PC-3 (cell line): ENCODE data around the gene IZUMO3. TPM values are rescaled to one million over a fixed set of nuclear protein-coding genes. Genes with fewer than 3 reads are reported as not detected.

ENCODE experiments used
- ATAC-seq: fragments of 200-7000 bp; cut with Tn5 transposase; 2 replicates; pipeline ENCODE4 v1.9.1; 2020; ENCODE audit warnings: mild to moderate bottlenecking, moderate library complexity
- Bru-seq: library from RNA; stranded (reverse); fragments of 400-500 nt; gene quantifications from one replicate; lab custom pipeline; 2021; lab: Mats Ljungman, UMichigan
- BruChase-seq, 2 experiments: library from RNA; stranded (reverse); fragments of 400-500 nt; gene quantifications; one replicate each; lab custom pipeline; 2021; lab: Mats Ljungman, UMichigan
- BruUV-seq: library from RNA; stranded (reverse); fragments of 400-500 nt; replicated peaks from 2 replicates; lab custom pipeline; 2021; lab: Mats Ljungman, UMichigan
- CTCF ChIA-PET: fragments of 300-600 bp; sonication (Branson Sonifier 250); formaldehyde crosslinking; loops from one replicate; lab custom pipeline; 2022; ENCODE audit warnings: antibody characterized with exemption; lab: Charles Lee
- POLR2A ChIA-PET: fragments of 300-600 bp; sonication (Branson Sonifier 250); formaldehyde crosslinking; loops from one replicate; lab custom pipeline; 2022; ENCODE audit warnings: antibody characterized with exemption; ENCODE audit not compliant: unreplicated experiment; lab: Charles Lee
- DNase-seq: peaks from one replicate; pipeline ENCODE4 v3.0.0-alpha.2; 2015
- H2AFZ ChIP-seq: fragments of 300-600 bp; sonication (generic); 2 replicates; pipeline ENCODE4 v1.6.0; 2016; ENCODE audit warnings: antibody characterized with exemption, low read length
- H3F3A ChIP-seq: fragments of 300-600 bp; sonication (generic); one replicate; pipeline ENCODE4 v1.6.0; 2017; ENCODE audit warnings: antibody characterized with exemption, low read length, control low read depth, mild to moderate bottlenecking; ENCODE audit not compliant: unreplicated experiment
- H3K27ac ChIP-seq: fragments of 300-600 bp; sonication (generic); 2 replicates; pipeline ENCODE4 v1.5.1; 2016; ENCODE audit warnings: mild to moderate bottlenecking, low read length
- H3K27me3 ChIP-seq: fragments of 300-600 bp; sonication (generic); 2 replicates; pipeline ENCODE4 v1.6.1; 2016; ENCODE audit warnings: low read length, mixed read lengths
- H3K36me3 ChIP-seq: fragments of 300-600 bp; sonication (generic); 2 replicates; pipeline ENCODE4 v1.6.1; 2016; ENCODE audit warnings: low read depth, mixed run types, low read length, mixed read lengths
- H3K4me1 ChIP-seq: fragments of 300-600 bp; sonication (generic); 2 replicates; pipeline ENCODE4 v1.5.1; 2016; ENCODE audit warnings: low read length; ENCODE audit not compliant: insufficient read depth
- H3K4me2 ChIP-seq: fragments of 300-600 bp; sonication (generic); 2 replicates; pipeline ENCODE4 v1.6.0; 2016; ENCODE audit warnings: low read length
- H3K4me3 ChIP-seq: fragments of 300-600 bp; sonication (generic); 2 replicates; pipeline ENCODE4 v1.5.1; 2016; ENCODE audit warnings: mild to moderate bottlenecking, low read length, mixed read lengths
- H3K79me2 ChIP-seq: fragments of 300-600 bp; sonication (generic); 2 replicates; pipeline ENCODE4 v1.6.1; 2017; ENCODE audit warnings: low read length, mixed read lengths
- H3K9ac ChIP-seq: fragments of 300-600 bp; sonication (generic); 2 replicates; pipeline ENCODE4 v1.6.0; 2016; ENCODE audit warnings: mild to moderate bottlenecking, low read length
- H3K9me2 ChIP-seq: fragments of 300-600 bp; sonication (generic); replicated peaks from 2 replicates; pipeline ENCODE4 v1.6.1; 2016; ENCODE audit warnings: mixed run types, low read length, mixed read lengths
- H3K9me3 ChIP-seq: fragments of 300-600 bp; sonication (generic); 2 replicates; pipeline ENCODE4 v1.6.1; 2016; ENCODE audit warnings: low read length, mixed read lengths
- H4K20me1 ChIP-seq: fragments of 300-600 bp; sonication (generic); 2 replicates; pipeline ENCODE4 v1.6.1; 2016; ENCODE audit warnings: low read length, mixed read lengths
- EZH2 ChIP-seq: fragments of 300-600 bp; sonication (generic); IDR thresholded peaks from one replicate; pipeline ENCODE4 v1.6.1; 2017; ENCODE audit warnings: antibody characterized with exemption, mild to moderate bottlenecking, low read length; ENCODE audit not compliant: unreplicated experiment
- EZH2phosphoT487 ChIP-seq: fragments of 300-600 bp; sonication (generic); IDR thresholded peaks from 2 replicates; pipeline ENCODE4 v1.6.1; 2018; ENCODE audit warnings: mild to moderate bottlenecking, antibody characterized with exemption, low read length, borderline replicate concordance
- intact Hi-C: fragments of 100-400 bp; cut with micrococcal nuclease; formaldehyde crosslinking; loops from 2 replicates; pipeline ENCODE4 v1.9.0; 2023
- long read RNA-seq: library from polyadenylated mRNA; unstranded; transcript quantifications from one replicate; pipeline ENCODE4 v2.0.0, GENCODE V29; 2021; ENCODE audit not compliant: unreplicated experiment
- total RNA-seq: library from RNA; depleted of rRNA; stranded (reverse); fragments of >200 nt; gene quantifications from 2 replicates; pipeline ENCODE4 v1.2.3, GENCODE V29; 2014; rRNA removed
- TF ChIP-seq, protein P1 (sequence below): fragments of 300-600 bp; sonication (generic); conservative IDR thresholded peaks from 2 replicates; pipeline ENCODE4 v1.5.1; 2017; ENCODE audit warnings: antibody characterized with exemption, low read depth, mild to moderate bottlenecking, low read length

Gene IZUMO3, protein sequence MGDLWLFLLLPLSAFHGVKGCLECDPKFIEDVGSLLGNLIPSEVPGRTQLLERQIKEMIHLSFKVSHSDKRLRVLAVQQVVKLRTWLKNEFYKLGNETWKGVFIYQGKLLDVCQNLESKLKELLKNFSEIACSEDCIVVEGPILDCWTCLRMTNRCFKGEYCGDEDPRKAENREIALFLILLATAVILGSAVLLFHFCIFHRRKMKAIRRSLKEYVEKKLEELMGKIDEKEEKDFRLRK
- total RNA-seq (not detected in 2 replicates), Bru-seq, nascent RNA (not detected), BruChase-seq, experiment 1, labeled RNA remaining after a 6-hour chase (not detected), BruChase-seq, experiment 2, labeled RNA remaining after a 2-hour chase (not detected)
- long read RNA-seq: 0 reads

DNA sequence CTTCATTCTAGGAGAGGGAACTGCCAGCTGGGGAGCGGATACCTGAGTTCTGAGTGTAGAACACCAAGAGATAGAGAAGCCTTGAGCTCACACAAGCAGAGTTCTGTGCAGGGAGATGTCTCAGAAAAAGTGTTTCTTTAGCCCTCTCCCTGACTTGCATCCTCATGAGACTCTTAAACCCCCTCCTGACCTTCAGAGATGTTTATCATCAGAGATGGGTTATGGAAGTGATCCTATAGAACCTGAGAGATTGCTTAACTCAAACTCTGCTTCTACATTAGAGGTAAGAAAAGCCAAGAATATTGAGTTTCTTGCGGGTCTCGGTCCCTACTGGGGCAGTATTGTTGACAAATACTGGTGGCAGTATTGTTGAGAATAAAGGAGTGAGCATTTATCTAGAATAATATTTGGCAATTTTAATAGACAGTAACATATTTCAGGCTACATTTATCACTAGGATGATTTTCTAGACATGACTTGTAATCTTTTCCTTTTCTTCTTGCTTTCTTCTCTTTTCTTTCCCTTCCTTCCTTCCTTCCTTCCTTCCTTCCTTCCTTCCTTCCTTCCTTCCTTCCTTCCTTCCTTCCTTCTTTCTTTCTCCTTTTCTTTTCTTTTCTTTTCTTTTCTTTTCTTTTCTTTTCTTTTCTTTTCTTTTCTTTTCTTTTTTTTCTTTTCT, at the start of gene IZUMO3:
IZUMO3 (minus strand) TSS at position 51 of the 676 bp plus-strand sequence. CDS start 248 bp downstream, outside the sequence.
- intact Hi-C loops: no loop called here
- no TSS peak for BruUV-seq
- H3K9me3 ChIP-seq: no peaks in the 10 kb centered on the region

DNA sequence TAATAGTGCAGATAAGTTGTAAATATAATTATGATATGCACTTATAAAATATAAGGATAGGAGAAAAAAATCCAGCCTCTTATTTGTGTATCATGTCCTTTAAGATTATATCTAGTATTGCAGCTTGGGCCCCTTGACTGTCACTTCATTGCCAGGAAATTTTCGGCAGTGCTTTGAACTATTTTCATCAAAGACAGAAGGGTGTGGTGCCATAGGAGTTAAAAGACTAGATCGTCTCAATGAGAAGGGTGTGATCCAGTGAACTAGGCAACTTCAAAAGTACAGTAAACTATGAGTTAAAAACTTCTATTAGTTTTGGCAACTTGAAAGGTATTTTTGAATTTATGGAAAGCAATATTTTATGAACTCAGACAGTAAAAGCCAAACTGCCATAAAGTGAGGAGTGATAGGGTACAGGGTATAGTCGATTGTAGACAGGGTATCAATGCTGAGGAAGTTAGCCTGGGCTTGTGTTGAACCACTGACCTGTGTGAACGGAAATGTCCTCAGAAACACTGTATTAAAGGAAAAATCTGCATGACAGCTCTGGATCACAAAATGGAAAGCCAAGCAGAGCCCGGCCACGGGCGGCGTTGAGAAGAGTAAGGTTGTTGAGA, 48.6 kb upstream of the IZUMO3 start:
- H3K27ac ChIP-seq: no peak overlapping the region
- H3K4me2 ChIP-seq: no peak overlapping the region
- no peaks in the 10 kb centered on the region for H3K79me2 ChIP-seq
- 0 out of 2 replicates have a peak, but pooled peaks cover 8% of the 10 kb centered on the region for H3K4me1 ChIP-seq
- H3K4me3 ChIP-seq: no peak overlapping the region
- H2AFZ ChIP-seq: no peak overlapping the region
- no peak for DNase-seq
- no peaks in the 10 kb centered on the region for H3K36me3 ChIP-seq
- ChIA-PET POLR2A (no interaction called here), CTCF (no interaction called here)
- H3K9me2 ChIP-seq: no peaks in the 10 kb centered on the region
- no peak overlapping the region for H3K9ac ChIP-seq
- no peaks in the 10 kb centered on the region for H4K20me1 ChIP-seq
- TF ChIP-seq EZH2: no peak
- TF ChIP-seq EZH2phosphoT487: no peak
- TF ChIP-seq, protein P1, sequence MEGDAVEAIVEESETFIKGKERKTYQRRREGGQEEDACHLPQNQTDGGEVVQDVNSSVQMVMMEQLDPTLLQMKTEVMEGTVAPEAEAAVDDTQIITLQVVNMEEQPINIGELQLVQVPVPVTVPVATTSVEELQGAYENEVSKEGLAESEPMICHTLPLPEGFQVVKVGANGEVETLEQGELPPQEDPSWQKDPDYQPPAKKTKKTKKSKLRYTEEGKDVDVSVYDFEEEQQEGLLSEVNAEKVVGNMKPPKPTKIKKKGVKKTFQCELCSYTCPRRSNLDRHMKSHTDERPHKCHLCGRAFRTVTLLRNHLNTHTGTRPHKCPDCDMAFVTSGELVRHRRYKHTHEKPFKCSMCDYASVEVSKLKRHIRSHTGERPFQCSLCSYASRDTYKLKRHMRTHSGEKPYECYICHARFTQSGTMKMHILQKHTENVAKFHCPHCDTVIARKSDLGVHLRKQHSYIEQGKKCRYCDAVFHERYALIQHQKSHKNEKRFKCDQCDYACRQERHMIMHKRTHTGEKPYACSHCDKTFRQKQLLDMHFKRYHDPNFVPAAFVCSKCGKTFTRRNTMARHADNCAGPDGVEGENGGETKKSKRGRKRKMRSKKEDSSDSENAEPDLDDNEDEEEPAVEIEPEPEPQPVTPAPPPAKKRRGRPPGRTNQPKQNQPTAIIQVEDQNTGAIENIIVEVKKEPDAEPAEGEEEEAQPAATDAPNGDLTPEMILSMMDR: no peak
- H3K27me3 ChIP-seq: no peaks in the 10 kb centered on the region
- ATAC-seq: no peak
- no TSS peak for BruUV-seq
- intact Hi-C loops: loop anchor here (10.0 kb wide), 1 partner anchor 350 kb away; no protein-coding TSS in a partner anchor
- H3K9me3 ChIP-seq: no peaks in the 10 kb centered on the region
- no peaks in the 10 kb centered on the region for H3F3A ChIP-seq

More for the DNA sequence above, at the start of gene IZUMO3:
- no peak for DNase-seq
- TF ChIP-seq EZH2: no peak
- H3K36me3 ChIP-seq: no peaks in the 10 kb centered on the region
- H3K79me2 ChIP-seq: no peaks in the 10 kb centered on the region
- H4K20me1 ChIP-seq: no peaks in the 10 kb centered on the region
- H3K9me2 ChIP-seq: no peaks in the 10 kb centered on the region
- no peaks in the 10 kb centered on the region for H3F3A ChIP-seq
- no peak within 1 kb of the TSS for H3K9ac ChIP-seq
- H3K4me1 ChIP-seq: no peaks in the 10 kb centered on the region
- ChIA-PET POLR2A (no interaction called here), CTCF (no interaction called here)
- H3K27me3 ChIP-seq: no peaks in the 10 kb centered on the region
- no peak within 1 kb of the TSS for H3K27ac ChIP-seq
- H3K4me2 ChIP-seq: no peak within 1 kb of the TSS
- no peak within 1 kb of the TSS for H2AFZ ChIP-seq
- no peak within 1 kb of the TSS for H3K4me3 ChIP-seq
- no peak for ATAC-seq

DNA sequence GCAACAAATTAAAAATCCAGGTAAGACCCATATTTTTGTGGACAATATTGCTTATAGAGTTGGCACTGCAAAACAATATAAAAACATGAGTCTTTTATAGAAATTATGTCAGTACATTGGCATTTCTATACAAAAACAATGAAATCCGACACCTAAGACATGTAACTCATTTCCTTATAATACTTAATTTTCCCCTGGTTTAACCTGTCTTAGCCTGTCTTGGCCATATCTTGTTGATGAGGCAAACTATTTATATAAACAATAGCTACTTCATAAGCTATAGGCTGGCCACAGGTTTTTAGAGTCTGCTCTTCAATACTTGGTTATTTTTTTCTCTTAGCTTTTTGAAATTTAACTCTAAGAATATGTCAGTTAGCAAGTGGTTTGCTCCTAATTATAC, 44.7 kb upstream of the IZUMO3 start:
- TF ChIP-seq EZH2phosphoT487 (no peak), EZH2 (no peak)
- TF ChIP-seq, protein P1: no peak
- BruUV-seq: no TSS peak
- Histone ChIP-seq H3K4me3 (no peak overlapping the region), H2AFZ (no peak overlapping the region), H3F3A (no peaks in the 10 kb centered on the region), H4K20me1 (no peaks in the 10 kb centered on the region), H3K9ac (no peak overlapping the region), H3K27ac (no peak overlapping the region), H3K79me2 (no peaks in the 10 kb centered on the region), H3K9me3 (no peaks in the 10 kb centered on the region), H3K36me3 (no peaks in the 10 kb centered on the region), H3K9me2 (no peaks in the 10 kb centered on the region), H3K4me1 (0 out of 2 replicates have a peak, but pooled peaks cover 8% of the 10 kb centered on the region), H3K4me2 (no peak overlapping the region), H3K27me3 (no peaks in the 10 kb centered on the region)
- DNase-seq (peak; percentile 37), ATAC-seq (peak; percentile 84)
- ChIA-PET POLR2A (no interaction called here), CTCF (no interaction called here)
- intact Hi-C loops: loop anchor here (10.0 kb wide), 1 partner anchor 346 kb away; no protein-coding TSS in a partner anchor
